ENCODE data around the gene SUN1. TPM values are rescaled to one million over a fixed set of nuclear protein-coding genes. Genes with fewer than 3 reads are reported as not detected.
"Not testable (repeated sequence)": the region's sequence is repeated elsewhere in the genome, so short reads cannot be mapped to it uniquely, and the experiment has no call there.

The SUN1 gene
- total RNA-seq, 2 experiments from 2014 or later, result 83.4 to 105 TPM

DNA sequence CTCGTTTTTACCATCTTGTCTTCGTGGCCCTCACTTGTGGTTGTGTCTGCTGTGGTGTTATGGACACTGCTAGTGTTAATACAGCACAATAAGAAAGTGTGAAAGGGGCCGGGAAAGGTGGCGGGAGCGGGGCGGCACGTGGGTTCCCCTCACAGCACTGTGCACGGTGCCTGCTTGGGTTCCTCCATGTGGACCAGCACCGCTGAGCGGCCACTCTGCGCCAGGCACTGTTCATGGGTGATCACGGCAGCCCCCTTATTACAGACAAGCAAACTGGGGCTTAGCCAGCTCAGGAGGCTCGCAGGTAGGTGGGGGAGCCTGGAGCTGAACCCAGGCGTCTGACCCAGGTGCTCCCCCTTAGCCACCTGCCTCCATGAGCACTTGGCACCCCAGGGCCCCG, 12.2 kb downstream of the SUN1 start:
- Histone ChIP-seq H3K36me3 (ENCODE audit: insufficient read depth, low read length) (peaks cover 57% of the 10 kb centered on the region), H3K9me2 (ENCODE audit: insufficient read depth, low read length) (no peaks in the 10 kb centered on the region), H3K79me2 (ENCODE audit: insufficient read depth, low read depth, low read length) (no peaks in the 10 kb centered on the region), H3K4me2 (ENCODE audit: low read length) (no peak overlapping the region), H3K27ac (ENCODE audit: low read depth, low read length, poor library complexity, severe bottlenecking) (no peak overlapping the region), H2AFZ (ENCODE audit: low read length) (no peak overlapping the region), H4K20me1 (ENCODE audit: insufficient read depth, low read length) (no peaks in the 10 kb centered on the region), H3K4me1 (ENCODE audit: insufficient read depth, low read length, poor library complexity, severe bottlenecking) (no peaks in the 10 kb centered on the region), H3K4me3 (ENCODE audit: low read depth, low read length, poor library complexity, severe bottlenecking) (no peak overlapping the region), H3K9me3 (ENCODE audit: low read length) (no peaks in the 10 kb centered on the region)
- BruUV-seq (replicated peaks), result no TSS peak
- TF ChIP-seq, protein P1, sequence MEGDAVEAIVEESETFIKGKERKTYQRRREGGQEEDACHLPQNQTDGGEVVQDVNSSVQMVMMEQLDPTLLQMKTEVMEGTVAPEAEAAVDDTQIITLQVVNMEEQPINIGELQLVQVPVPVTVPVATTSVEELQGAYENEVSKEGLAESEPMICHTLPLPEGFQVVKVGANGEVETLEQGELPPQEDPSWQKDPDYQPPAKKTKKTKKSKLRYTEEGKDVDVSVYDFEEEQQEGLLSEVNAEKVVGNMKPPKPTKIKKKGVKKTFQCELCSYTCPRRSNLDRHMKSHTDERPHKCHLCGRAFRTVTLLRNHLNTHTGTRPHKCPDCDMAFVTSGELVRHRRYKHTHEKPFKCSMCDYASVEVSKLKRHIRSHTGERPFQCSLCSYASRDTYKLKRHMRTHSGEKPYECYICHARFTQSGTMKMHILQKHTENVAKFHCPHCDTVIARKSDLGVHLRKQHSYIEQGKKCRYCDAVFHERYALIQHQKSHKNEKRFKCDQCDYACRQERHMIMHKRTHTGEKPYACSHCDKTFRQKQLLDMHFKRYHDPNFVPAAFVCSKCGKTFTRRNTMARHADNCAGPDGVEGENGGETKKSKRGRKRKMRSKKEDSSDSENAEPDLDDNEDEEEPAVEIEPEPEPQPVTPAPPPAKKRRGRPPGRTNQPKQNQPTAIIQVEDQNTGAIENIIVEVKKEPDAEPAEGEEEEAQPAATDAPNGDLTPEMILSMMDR (conservative IDR thresholded peaks at IDR 0.05; ENCODE audit: low read length), result no peak
- TF ChIP-seq EZH2phosphoT487 (IDR thresholded peaks at IDR 0.05; ENCODE audit: borderline replicate concordance, low read depth, low read length), result no peak
- ChIA-PET POLR2A (no interaction called here), CTCF (ENCODE audit: unreplicated experiment) (no interaction called here)
- DNase-seq (ENCODE audit: low spot score), result no peak
- intact Hi-C loops (cut with micrococcal nuclease; ENCODE audit: unreplicated experiment), result no loop called here

DNA sequence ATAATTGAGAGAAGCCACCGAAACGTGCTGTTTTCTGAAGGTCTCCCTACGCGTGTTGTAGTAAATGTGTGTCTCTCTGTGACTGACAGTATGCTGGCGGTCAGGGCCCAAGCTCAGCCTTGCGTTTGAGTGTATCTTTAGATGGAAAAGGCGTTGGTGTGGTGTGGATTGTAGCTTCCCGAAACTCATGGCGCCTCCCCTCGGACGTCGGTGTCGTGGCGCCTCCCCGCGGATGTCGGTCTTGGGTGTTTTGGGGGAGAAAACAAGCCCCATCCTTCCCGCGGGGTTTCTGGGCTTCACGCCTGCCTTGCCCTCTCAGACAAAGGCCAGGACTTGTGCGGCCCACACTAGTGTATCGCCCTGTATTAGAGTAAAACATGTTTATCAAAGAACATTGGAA, 12.8 kb downstream of the SUN1 start:
- no peak overlapping the region for H2AFZ ChIP-seq (ENCODE audit: low read length)
- intact Hi-C loops (cut with micrococcal nuclease; ENCODE audit: unreplicated experiment), result no loop called here
- no peak overlapping the region for H3K27ac ChIP-seq (ENCODE audit: low read depth, low read length, poor library complexity, severe bottlenecking)
- no peak for DNase-seq (ENCODE audit: low spot score)
- H3K36me3 ChIP-seq (ENCODE audit: insufficient read depth, low read length), result peaks cover 59% of the 10 kb centered on the region
- H3K79me2 ChIP-seq (ENCODE audit: insufficient read depth, low read depth, low read length), result no peaks in the 10 kb centered on the region
- TF ChIP-seq EZH2phosphoT487 (IDR thresholded peaks at IDR 0.05; ENCODE audit: borderline replicate concordance, low read depth, low read length), result no peak
- no peak overlapping the region for H3K4me2 ChIP-seq (ENCODE audit: low read length)
- ChIA-PET CTCF (ENCODE audit: unreplicated experiment) (no interaction called here), POLR2A (no interaction called here)
- H3K4me1 ChIP-seq (ENCODE audit: insufficient read depth, low read length, poor library complexity, severe bottlenecking), result no peaks in the 10 kb centered on the region
- no peaks in the 10 kb centered on the region for H3K9me3 ChIP-seq (ENCODE audit: low read length)
- no peaks in the 10 kb centered on the region for H3K9me2 ChIP-seq (ENCODE audit: insufficient read depth, low read length)
- BruUV-seq (replicated peaks), result no TSS peak
- H4K20me1 ChIP-seq (ENCODE audit: insufficient read depth, low read length), result no peaks in the 10 kb centered on the region
- H3K4me3 ChIP-seq (ENCODE audit: low read depth, low read length, poor library complexity, severe bottlenecking), result no peak overlapping the region

DNA sequence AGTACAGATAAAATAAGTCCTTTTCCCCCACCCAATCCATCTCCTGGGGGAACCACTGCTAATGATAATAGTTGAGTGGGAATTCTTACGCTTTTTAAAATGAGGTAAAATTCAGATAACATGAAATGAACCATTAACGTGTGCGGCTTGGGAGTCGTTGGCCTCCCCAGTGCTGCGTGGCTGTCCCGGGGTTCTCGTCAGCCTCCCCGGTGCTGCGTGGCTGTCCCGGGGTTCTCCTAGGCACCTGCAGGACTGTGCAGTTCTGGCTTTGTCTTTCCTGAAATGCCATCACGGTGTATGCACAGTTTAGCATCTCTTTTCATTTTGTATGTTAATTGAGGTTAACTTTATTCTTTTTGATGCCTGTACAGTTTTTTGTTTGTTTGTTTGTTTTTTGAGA, 13.5 kb downstream of the SUN1 start:
- Histone ChIP-seq H4K20me1 (ENCODE audit: insufficient read depth, low read length) (no peaks in the 10 kb centered on the region), H3K9me2 (ENCODE audit: insufficient read depth, low read length) (no peaks in the 10 kb centered on the region), H3K4me1 (ENCODE audit: insufficient read depth, low read length, poor library complexity, severe bottlenecking) (no peaks in the 10 kb centered on the region), H3K27ac (ENCODE audit: low read depth, low read length, poor library complexity, severe bottlenecking) (no peak overlapping the region), H3K36me3 (ENCODE audit: insufficient read depth, low read length) (peaks cover 55% of the 10 kb centered on the region), H2AFZ (ENCODE audit: low read length) (no peak overlapping the region), H3K9me3 (ENCODE audit: low read length) (no peaks in the 10 kb centered on the region), H3K79me2 (ENCODE audit: insufficient read depth, low read depth, low read length) (no peaks in the 10 kb centered on the region), H3K4me3 (ENCODE audit: low read depth, low read length, poor library complexity, severe bottlenecking) (no peak overlapping the region), H3K4me2 (ENCODE audit: low read length) (no peak overlapping the region)
- no peak for TF ChIP-seq EZH2phosphoT487 (IDR thresholded peaks at IDR 0.05; ENCODE audit: borderline replicate concordance, low read depth, low read length)
- TF ChIP-seq, protein P1 (conservative IDR thresholded peaks at IDR 0.05; ENCODE audit: low read length), result no peak
- BruUV-seq (replicated peaks), result no TSS peak
- CTCF ChIA-PET (ENCODE audit: unreplicated experiment), result no interaction called here
- no peak for DNase-seq (ENCODE audit: low spot score)
- intact Hi-C loops (cut with micrococcal nuclease; ENCODE audit: unreplicated experiment), result no loop called here
- POLR2A ChIA-PET, result no interaction called here

DNA sequence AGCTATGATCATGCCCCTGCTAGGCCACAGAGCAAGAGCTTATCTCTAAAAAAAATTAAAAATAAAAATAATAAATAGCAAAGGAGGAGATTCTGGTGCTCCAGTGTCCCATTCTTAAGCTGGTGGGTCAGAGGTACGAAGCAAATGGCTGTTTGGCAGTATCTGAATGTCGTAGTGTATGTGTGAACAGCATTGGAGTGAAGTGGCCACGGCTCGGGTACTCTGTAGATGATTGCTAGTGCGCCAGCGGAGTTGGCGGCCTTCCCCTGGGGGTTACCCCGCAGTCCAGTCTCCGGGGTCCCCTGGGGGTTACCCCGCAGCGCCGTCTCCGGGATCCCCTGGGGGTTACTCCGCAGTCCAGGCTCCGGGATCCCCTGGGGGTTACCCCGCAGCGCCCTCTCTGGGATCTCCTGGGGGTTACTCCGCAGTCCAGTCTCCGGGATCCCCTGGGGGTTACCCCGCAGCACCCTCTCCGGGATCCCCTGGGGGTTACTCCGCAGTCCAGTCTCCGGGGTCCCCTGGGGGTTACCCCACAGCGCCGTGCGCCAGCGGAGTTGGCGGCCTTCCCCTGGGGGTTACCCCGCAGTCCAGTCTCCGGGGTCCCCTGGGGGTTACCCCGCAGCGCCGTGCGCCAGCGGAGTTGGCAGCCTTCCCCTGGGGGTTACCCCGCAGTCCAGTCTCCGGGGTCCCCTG, 14.8 kb downstream of the SUN1 start:
- CTCF ChIA-PET (ENCODE audit: unreplicated experiment); H4K20me1 ChIP-seq (ENCODE audit: insufficient read depth, low read length); H3K79me2 ChIP-seq (ENCODE audit: insufficient read depth, low read depth, low read length); H2AFZ ChIP-seq (ENCODE audit: low read length); H3K9me3 ChIP-seq (ENCODE audit: low read length); H3K4me1 ChIP-seq (ENCODE audit: insufficient read depth, low read length, poor library complexity, severe bottlenecking); BruUV-seq (replicated peaks); H3K27ac ChIP-seq (ENCODE audit: low read depth, low read length, poor library complexity, severe bottlenecking); H3K4me2 ChIP-seq (ENCODE audit: low read length); H3K4me3 ChIP-seq (ENCODE audit: low read depth, low read length, poor library complexity, severe bottlenecking); H3K9me2 ChIP-seq (ENCODE audit: insufficient read depth, low read length); intact Hi-C loops (cut with micrococcal nuclease; ENCODE audit: unreplicated experiment); DNase-seq (ENCODE audit: low spot score): not testable (repeated sequence)
- H3K36me3 ChIP-seq (ENCODE audit: insufficient read depth, low read length), result peaks cover 52% of the 10 kb centered on the region
- POLR2A ChIA-PET, result interaction anchor here (0.6 kb wide), 1 partner anchor 125 kb away, joined by 3 read pairs; no protein-coding TSS in a partner anchor

DNA sequence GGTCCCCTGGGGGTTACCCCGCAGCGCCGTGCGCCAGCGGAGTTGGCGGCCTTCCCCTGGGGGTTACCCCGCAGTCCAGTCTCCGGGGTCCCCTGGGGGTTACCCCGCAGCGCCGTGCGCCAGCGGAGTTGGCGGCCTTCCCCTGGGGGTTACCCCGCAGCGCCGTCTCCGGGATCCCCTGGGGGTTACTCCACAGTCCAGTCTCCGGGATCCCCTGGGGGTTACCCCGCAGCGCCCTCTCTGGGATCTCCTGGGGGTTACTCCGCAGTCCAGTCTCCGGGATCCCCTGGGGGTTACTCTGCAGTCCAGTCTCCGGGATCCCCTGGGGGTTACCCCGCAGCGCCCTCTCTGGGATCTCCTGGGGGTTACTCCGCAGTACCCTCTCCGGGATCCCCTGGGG, 15.5 kb downstream of the SUN1 start:
- H3K79me2 ChIP-seq (ENCODE audit: insufficient read depth, low read depth, low read length); BruUV-seq (replicated peaks); DNase-seq (ENCODE audit: low spot score); H2AFZ ChIP-seq (ENCODE audit: low read length); H4K20me1 ChIP-seq (ENCODE audit: insufficient read depth, low read length); H3K9me2 ChIP-seq (ENCODE audit: insufficient read depth, low read length); CTCF ChIA-PET (ENCODE audit: unreplicated experiment); H3K9me3 ChIP-seq (ENCODE audit: low read length); H3K4me1 ChIP-seq (ENCODE audit: insufficient read depth, low read length, poor library complexity, severe bottlenecking); intact Hi-C loops (cut with micrococcal nuclease; ENCODE audit: unreplicated experiment); H3K27ac ChIP-seq (ENCODE audit: low read depth, low read length, poor library complexity, severe bottlenecking); H3K4me2 ChIP-seq (ENCODE audit: low read length); H3K4me3 ChIP-seq (ENCODE audit: low read depth, low read length, poor library complexity, severe bottlenecking): not testable (repeated sequence)
- POLR2A ChIA-PET, result interaction anchor here (1.0 kb wide), 1 partner anchor 18 kb away, joined by 3 read pairs; no protein-coding TSS in a partner anchor
- peaks cover 52% of the 10 kb centered on the region for H3K36me3 ChIP-seq (ENCODE audit: insufficient read depth, low read length)
